Dermis blood vessel endothelial cell (primary cell): ENCODE results near the gene FOXJ1. TPM values are rescaled to one million over a fixed set of nuclear protein-coding genes. Genes with fewer than 3 reads are reported as not detected.
A peak's percentile ranks its signal among the peaks of the same experiment; 100 is the strongest.

ENCODE experiments used
- DNase-seq: peaks from one replicate; pipeline ENCODE4 v3.0.0; 2010
- total RNA-seq: library from RNA; depleted of rRNA; stranded (reverse); fragments of >200 nt; gene quantifications from 2 replicates; pipeline ENCODE4 v1.2.3, GENCODE V29; 2014

The FOXJ1 gene
- total RNA-seq, 1 donor from 2014 or later, result not detected

DNA sequence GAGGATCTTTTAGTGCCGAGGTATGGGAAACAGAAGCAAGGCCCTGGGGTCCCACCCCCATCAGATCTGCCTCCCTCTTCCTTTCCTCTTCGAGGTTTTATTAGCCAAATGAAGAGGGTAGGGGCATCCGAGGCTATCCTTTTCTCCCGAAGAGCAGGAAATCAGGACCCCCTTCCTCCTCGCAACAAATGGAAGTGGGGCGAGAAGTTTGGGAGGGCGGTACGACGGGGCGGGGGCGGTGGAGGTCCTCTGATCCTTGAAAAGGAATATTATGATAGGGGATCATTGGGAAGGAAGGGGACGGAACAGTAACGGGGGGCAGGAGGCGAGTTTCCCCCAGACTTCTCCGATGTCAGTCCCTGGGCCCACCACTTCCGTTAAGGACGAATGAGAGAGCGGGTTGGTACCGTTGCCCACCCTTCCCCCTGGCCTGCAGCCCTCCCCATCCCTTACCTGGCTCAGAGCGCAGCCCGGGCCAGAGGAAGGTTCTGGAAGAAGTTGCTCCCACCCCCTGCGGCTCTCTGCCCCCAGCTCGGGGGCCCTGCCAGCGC is 309 bp downstream of the FOXJ1 start:
- DNase-seq, result no peak

GRCh38 chr17:76139801-76140660 is 1.0 kb downstream of the FOXJ1 start:
- no peak for DNase-seq

- no peak for DNase-seq
Measured at GRCh38 chr17:76138896-76139752, 1.9 kb downstream of the FOXJ1 start.

DNA sequence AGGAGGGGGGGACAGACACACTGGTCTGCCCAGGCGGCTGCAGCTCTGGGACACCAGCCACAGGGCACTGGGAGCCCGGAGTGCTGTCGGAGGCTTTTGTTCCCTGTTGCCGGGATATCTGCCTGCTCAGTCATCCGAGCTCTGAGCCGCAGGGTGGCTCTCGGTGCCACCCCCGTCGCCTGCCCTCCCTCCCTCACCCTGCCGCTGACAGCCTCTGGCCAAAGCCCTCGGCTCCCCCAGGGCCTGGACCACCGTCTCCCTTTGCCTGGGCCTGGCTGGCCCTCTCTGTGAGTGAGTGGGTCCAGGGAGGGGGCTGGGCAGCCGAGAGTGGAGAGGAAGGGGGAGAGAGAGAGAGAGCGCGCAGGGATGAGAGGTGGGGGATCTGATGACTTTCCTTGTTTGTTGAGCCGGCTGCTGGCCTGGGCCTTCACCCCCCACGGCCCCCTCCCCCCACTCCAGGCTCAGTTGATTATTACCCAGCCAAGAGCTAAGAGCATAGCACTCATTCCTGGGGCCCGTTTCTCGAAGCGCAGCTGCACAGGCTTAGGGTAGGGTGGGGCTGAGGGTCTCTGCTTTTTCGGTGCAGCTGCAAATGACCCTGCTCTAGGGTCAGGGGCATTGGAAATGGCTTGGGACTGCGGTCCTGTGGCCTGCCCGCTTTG is 2.7 kb downstream of the FOXJ1 start:
- DNase-seq, result no peak

DNA sequence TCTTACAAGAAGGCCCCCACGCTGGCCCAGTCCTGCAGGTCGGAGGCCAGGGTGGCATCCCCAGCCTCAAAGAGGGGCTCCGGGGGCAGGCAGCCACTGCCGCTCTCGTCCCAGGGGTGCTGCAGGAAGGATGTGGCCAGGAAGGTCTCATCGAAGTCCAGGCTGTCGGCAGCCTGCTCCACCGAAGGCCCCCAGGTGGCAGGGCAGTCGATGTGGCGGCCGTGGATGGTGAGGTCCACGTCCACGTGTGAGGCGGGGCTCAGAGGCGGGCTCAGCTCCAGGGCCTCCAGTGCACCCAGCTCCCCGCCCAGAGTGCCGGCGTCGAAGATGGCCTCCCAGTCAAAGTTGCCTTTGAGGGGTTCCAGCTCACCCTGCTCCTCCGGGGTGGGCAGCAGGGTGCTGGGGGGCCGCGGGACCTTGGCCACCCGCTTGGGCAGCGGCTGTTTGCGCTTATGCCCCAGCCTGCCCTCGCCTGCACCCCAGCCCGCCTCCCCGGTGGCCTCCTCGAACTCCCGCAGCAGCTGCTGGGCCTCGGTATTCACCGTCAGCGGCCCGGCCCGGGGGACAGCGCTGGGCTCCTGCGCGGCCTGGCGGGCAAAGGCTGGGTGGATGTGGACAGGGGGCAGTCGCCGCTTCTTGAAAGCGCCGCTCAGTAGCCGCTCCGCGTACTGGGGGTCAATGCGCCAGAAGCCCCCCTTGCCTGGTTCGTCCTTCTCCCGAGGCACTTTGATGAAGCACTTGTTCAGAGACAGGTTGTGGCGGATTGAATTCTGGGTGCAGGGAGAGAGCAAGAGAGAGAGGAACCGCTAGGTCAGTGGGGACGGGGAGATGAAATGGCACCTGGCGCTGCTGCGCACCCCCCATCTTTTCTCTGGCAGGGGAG is 3.5 kb downstream of the FOXJ1 start:
- DNase-seq, result no peak

DNA sequence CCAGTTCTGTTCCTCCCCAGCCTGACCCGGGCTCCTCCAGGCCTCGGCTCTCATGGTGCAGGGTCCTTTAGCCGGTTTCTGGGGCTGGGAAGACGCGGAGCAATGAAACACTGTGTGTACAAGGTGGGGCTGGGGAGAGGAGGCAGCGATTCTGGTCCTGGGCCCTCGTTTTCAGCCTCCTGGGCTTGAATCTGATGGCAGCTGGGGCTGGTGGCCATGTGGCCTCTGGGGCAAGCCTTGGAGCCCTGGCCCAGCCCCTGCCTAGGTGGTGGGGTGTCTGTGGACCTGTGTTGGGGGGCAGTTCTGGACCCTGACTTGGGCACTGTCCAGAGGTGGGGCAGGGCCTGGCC is 4.1 kb downstream of the FOXJ1 start:
- DNase-seq, result no peak

DNA sequence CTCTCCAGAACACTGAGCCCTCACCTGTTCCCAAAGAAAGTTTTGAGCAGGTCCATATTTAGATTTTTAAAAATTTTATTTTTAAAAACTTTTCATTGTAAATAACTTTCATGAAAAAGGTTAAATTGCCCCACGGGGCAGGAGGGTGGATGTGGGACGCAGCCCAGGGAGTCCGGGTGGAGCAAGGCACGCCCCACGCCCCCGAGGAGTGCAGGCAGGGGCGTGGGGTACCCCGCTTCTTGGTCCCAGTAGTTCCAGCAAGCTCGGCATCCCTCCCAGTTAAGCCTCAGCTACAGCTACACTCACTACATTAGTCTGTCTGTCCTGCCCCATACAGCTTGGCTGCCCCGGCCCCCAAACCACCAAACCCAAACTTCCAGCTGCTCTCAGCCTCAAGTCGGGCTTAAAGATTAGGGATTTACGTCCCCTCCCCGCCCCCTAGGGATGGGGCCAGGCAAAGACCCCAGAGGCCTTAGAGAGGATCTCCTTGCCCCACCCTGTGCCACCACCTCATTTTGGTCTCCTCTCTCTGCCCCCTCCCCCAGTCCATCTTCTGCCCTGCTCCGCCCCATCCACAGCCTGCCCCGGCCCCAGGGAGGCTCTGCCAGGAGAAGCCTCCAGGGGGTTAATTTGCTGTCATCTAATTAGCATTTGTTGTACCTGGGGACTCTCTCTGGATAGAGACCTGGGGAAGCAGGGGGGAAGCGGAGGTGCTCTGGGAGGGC is 4.6 kb downstream of the FOXJ1 start:
- DNase-seq, result no peak

DNA sequence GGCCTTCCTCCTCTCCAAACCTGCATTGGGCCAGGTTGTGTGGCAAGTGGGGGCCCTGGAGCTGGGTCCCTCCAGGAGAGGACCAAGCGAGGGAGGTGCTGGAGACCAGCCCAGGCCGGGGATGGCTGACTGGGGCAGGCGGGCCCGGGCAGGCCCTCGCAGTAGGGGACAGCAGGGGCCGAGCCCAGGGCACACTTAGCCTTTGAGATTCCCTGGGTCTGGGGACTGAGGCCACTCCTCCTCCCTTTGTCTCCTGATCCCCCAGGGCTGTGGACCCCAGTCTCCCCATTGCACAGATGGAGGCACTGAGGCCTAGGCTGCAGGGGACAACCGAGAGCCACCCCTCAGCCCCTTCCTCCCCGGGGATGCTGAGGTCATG is 5.2 kb downstream of the FOXJ1 start:
- no peak for DNase-seq

DNA sequence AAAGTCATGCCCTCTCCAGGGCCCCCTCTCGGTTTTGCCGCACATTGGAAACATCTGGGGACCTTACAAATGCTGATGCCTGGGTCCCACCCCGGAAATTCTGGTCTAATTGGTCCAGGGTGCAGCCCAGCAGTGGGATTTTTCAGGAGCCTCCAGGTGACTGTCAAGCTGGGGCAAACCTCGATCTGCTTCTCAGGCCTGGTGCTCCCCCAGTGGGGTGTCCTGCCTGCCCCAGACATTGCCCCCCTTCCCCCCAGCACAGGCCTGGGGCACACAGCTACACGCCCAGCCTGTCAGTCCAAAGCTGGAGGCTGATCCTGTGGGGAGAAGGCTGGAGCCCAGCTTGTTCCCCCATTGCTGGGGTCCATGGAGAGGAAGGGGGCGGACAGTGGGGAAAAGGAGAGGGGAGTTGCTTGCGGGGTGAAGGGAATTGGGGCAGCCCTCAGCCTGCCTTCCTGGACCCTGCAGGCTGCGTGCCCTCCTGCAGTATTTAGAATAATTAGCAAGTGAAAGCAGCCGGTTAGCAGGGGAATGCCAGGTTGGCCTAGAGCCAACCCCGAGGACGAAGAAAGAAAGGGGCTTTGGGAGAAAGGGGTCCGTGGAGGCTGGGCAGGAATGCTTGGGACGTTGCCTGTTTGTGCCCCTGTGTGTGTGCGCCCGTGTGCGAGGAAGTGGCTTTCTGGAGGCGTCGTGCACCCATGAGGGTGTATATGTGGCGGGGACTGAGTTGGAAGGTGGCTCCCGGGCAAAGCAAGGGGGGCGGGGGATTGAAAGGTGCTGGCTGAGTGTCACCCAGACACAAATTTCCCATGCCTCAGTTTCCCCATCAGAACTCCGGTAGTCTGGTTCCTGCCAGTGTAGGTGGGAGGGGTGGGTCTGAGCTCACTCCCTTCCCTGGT is 5.9 kb downstream of the FOXJ1 start:
- DNase-seq, result no peak

DNA sequence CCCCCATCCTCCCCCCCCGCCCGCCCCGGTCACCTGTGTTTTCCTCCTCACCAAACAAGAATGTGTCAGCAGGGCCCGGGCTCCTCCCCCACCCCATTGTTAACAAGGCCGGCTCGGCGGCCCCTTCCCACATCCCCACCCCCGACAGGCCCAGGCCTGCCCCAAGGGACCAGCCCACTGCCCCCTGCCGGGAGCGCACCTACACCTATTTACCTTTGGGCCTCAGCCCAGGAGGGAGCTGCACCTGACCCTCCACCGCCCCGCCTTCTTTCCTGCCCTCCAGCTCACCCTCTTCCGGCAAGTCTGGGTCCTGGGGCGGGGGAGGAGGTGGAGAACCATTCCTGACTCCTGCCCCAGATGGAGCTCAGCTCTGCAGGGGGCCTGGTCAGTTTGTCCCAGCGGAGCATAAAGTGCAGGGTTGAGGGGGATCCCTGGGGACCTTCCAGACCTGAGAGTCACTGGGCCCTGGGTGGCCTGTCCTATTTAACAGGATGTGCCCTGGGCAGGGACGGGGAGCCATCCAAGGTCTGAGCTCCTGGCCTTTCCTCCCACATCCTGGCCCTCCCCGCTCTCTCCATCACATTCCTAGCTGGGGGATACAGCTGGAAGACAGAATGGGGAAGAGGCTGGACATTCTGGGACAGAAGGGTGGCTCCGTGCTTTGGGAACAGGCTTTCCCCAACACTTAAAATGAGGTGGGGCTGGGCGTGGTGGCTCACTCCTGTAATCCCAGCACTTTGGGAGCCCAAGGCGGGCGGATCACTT is 8.3 kb downstream of the FOXJ1 start:
- no peak for DNase-seq

- no peak for DNase-seq
Measured at GRCh38 chr17:76131692-76132573, 9.1 kb downstream of the FOXJ1 start.

DNA sequence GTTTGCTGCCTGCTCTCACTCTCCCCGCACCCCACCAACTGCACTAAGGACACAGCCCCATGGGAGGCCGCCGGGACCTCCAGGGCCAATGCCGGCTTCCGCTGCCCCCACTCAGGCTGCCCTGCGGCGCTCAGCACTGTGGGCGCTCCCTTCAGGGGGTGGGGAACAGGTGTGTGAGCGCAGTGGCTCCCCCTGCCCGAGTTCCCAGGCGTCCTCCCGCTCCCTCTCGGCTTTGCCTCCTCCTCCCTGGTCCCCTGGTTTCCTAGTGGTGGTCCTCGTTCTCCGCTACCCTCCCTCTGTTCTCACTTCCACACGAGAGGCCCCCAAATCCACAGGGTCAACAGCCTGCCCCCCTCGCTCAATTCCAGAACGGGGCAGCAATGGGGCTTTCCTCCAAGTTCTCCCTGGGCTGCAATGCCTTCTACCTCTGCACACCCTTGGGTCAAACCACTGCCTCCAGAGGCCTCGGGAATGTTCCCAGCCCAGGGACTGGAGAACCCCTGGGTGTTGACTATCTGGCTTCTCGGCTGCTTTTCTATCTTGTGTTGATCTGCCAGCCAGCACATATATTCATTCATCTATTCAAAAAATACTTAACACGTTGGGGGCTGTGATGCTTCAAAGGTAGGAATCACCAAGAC is 9.9 kb downstream of the FOXJ1 start:
- no peak for DNase-seq

DNA sequence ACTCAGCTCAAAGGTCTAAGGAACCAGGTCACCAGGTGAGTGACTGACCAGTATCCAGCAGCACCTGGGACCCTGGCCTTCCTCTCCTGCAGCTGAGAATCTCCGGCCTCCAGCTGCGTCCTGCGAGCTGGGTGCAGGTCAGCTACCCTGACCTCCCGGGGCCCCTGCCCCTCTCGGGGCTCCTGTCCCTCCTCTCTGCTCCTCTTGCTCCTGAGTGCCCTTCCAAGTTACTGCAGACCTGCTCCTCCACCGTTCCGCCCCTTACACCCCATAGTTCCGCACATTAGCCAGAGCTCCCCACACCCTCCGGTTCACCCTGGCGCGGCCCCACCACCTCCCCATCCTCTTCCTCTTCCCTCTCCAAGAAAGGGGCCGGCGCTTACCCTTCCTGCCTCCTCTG is 10.6 kb downstream of the FOXJ1 start:
- DNase-seq, result no peak

DNA sequence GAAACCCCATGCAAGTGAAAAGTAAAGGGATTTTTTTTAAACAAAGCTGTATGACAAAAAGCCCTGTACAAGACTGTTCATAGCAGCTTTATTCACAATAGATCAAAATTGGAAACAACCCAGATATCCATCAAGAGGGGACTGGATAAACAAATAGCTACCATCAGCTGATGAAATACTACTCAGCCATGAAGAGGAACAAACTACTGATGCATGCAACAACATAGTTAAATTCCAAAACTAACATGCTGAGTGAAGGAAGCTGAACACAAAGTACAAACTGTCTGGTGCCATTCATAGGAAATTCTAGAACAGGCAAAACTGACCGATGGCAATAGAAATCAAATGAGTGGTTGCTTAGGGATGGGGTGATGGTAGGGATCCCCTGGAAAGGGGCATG is 15.1 kb downstream of the FOXJ1 start:
- no peak for DNase-seq

DNA sequence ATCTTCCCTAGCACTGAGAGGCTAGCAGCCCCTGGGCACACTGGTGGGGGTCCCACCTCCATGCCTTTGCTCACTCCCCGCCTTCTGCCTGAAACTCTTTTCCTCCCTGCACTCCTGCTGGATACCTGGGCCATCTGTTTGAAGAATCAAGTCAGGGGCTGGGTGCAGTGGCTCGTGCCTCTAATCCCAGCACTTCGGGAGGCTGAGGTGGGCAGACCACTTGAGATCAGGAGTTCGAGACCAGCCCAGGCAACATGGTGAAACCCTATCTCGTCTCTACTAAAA is 15.7 kb downstream of the FOXJ1 start:
- DNase-seq, result no peak

- peak; percentile 27 for DNase-seq
Measured at GRCh38 chr17:76124582-76125390, 16.3 kb downstream of the FOXJ1 start.
